IMR-90 (cell line): ENCODE data around the gene TMEM214. TPM values are rescaled to one million over a fixed set of nuclear protein-coding genes. Genes with fewer than 3 reads are reported as not detected.

Experiments used
- ATAC-seq: fragments of 200-7000 bp; cut with Tn5 transposase; 2 replicates; pipeline ENCODE4 v1.9.1; 2020; ENCODE audit warnings: low read depth, mild to moderate bottlenecking, moderate library complexity
- BruUV-seq: library from RNA; stranded (reverse); fragments of 400-500 nt; replicated peaks from 2 replicates; lab custom pipeline; 2021; lab: Mats Ljungman, UMichigan
- CTCF ChIA-PET: fragments of 300-600 bp; formaldehyde crosslinking; extraction: SDS; loops from one replicate; lab custom pipeline; 2021; ENCODE audit warnings: antibody characterized with exemption; lab: Yijun Ruan, JAX
- POLR2A ChIA-PET: fragments of 300-600 bp; sonication (Branson Sonifier 250); formaldehyde crosslinking; loops from one replicate; lab custom pipeline; 2022; ENCODE audit warnings: antibody characterized with exemption; ENCODE audit not compliant: unreplicated experiment; lab: Charles Lee
- DNase-seq: peaks from one replicate; pipeline ENCODE4 v3.0.0; 2013
- H2AFZ ChIP-seq: replicated peaks from 2 replicates; pipeline ENCODE3; 2013; ENCODE audit warnings: low read length, mild to moderate bottlenecking; ENCODE audit not compliant: poor library complexity
- H2AK5ac ChIP-seq: 2 replicates; pipeline ENCODE4 v1.6.1; 2013; ENCODE audit warnings: low read depth, low read length, inconsistent platforms
- H2AK9ac ChIP-seq: replicated peaks from 2 replicates; pipeline ENCODE3; 2013; ENCODE audit warnings: mild to moderate bottlenecking, low read depth, low read length, moderate library complexity; ENCODE audit not compliant: poor library complexity
- H2BK120ac ChIP-seq: 2 replicates; pipeline ENCODE4 v1.6.1; 2013; ENCODE audit warnings: low read depth, low read length, inconsistent platforms
- H2BK15ac ChIP-seq: 3 replicates; pipeline ENCODE4 v1.6.1; 2013; ENCODE audit warnings: low read depth, low read length, inconsistent platforms
- H2BK20ac ChIP-seq: 2 replicates; pipeline ENCODE4 v1.6.1; 2013; ENCODE audit warnings: low read depth, mild to moderate bottlenecking, inconsistent platforms, low read length, moderate library complexity
- H2BK5ac ChIP-seq: 2 replicates; pipeline ENCODE4 v1.6.1; 2013; ENCODE audit warnings: mild to moderate bottlenecking, low read depth, low read length, inconsistent platforms; ENCODE audit not compliant: poor library complexity, severe bottlenecking
- H3K14ac ChIP-seq: replicated peaks from 2 replicates; pipeline ENCODE4 v1.6.1; 2013; ENCODE audit warnings: low read depth, low read length, inconsistent platforms
- H3K18ac ChIP-seq: 2 replicates; pipeline ENCODE4 v1.6.1; 2013; ENCODE audit warnings: low read depth, low read length, control low read depth
- H3K23ac ChIP-seq: 2 replicates; pipeline ENCODE4 v1.6.1; 2013; ENCODE audit warnings: low read depth, low read length, inconsistent platforms
- H3K27ac ChIP-seq: 2 replicates; pipeline ENCODE4 v1.5.1; 2013; ENCODE audit warnings: mild to moderate bottlenecking, control low read depth, low read length; ENCODE audit not compliant: insufficient read depth
- H3K27me3 ChIP-seq: 2 replicates; pipeline ENCODE4 v1.6.1; 2013; ENCODE audit warnings: low read length; ENCODE audit not compliant: control insufficient read depth, insufficient read depth
- H3K36me3 ChIP-seq: 2 replicates; pipeline ENCODE4 v1.6.1; 2013; ENCODE audit warnings: low read length, mixed read lengths; ENCODE audit not compliant: control insufficient read depth, insufficient read depth
- H3K4ac ChIP-seq: 2 replicates; pipeline ENCODE4 v1.6.1; 2013; ENCODE audit warnings: low read depth, low read length, inconsistent platforms
- H3K4me1 ChIP-seq: 2 replicates; pipeline ENCODE4 v1.6.1; 2013; ENCODE audit warnings: low read length, mixed read lengths; ENCODE audit not compliant: control insufficient read depth, insufficient read depth
- H3K4me2 ChIP-seq: 2 replicates; pipeline ENCODE4 v1.6.1; 2013; ENCODE audit warnings: low read depth, mild to moderate bottlenecking, control low read depth, low read length, moderate library complexity
- H3K4me3 ChIP-seq: 2 replicates; pipeline ENCODE4 v1.5.1; 2013; ENCODE audit warnings: low read depth, mild to moderate bottlenecking, control low read depth, low read length, moderate library complexity; ENCODE audit not compliant: insufficient read depth
- H3K56ac ChIP-seq: 2 replicates; pipeline ENCODE4 v1.6.1; 2013; ENCODE audit warnings: low read length, inconsistent platforms; ENCODE audit not compliant: insufficient read depth; ENCODE audit errors: extremely low read depth
- H3K79me1 ChIP-seq, 2 experiments: 2 replicates each; pipeline ENCODE4 v1.6.1; 2013; ENCODE audit warnings: low read length in 2 of 2, inconsistent platforms in 1 of 2, low read depth in 1 of 2
- H3K9ac ChIP-seq: 2 replicates; pipeline ENCODE4 v1.6.1; 2013; ENCODE audit warnings: low read depth, low read length, control low read depth
- H3K9me1 ChIP-seq: 2 replicates; pipeline ENCODE4 v1.6.1; 2013; ENCODE audit warnings: low read length, inconsistent platforms; ENCODE audit not compliant: insufficient read depth
- H3K9me3 ChIP-seq: 2 replicates; pipeline ENCODE4 v1.6.1; 2013; ENCODE audit warnings: low read length; ENCODE audit not compliant: control insufficient read depth, insufficient read depth
- H4K20me1 ChIP-seq: 2 replicates; pipeline ENCODE4 v1.6.1; 2013; ENCODE audit warnings: low read length, inconsistent platforms; ENCODE audit not compliant: insufficient read depth
- H4K5ac ChIP-seq: 2 replicates; pipeline ENCODE4 v1.6.1; 2013; ENCODE audit warnings: mild to moderate bottlenecking, low read depth, low read length, control low read depth
- H4K8ac ChIP-seq, 2 experiments: 2 replicates each; pipeline ENCODE4 v1.6.1; 2013; ENCODE audit warnings: low read depth in 2 of 2, low read length in 2 of 2, control low read depth in 1 of 2, inconsistent platforms in 1 of 2
- H4K91ac ChIP-seq: 2 replicates; pipeline ENCODE4 v1.6.1; 2013; ENCODE audit warnings: low read depth, low read length, inconsistent platforms; ENCODE audit not compliant: insufficient read depth
- CEBPB ChIP-seq: IDR thresholded peaks from 2 replicates; pipeline ENCODE4 v1.6.1; 2012; ENCODE audit warnings: low read depth, low read length, improper control_type of control experiment
- CTCF ChIP-seq: conservative IDR thresholded peaks from 2 replicates; pipeline ENCODE4 v1.5.1; 2012; ENCODE audit warnings: mild to moderate bottlenecking, low read depth, low read length, improper control_type of control experiment
- FOS ChIP-seq: fragments of 150-350 bp; IDR thresholded peaks from 2 replicates; pipeline ENCODE4 v1.6.1; 2016; ENCODE audit warnings: low read depth, low read length
- MAFK ChIP-seq: IDR thresholded peaks from 2 replicates; pipeline ENCODE4 v1.6.1; 2012; ENCODE audit warnings: low read depth, low read length, improper control_type of control experiment
- MAZ ChIP-seq: IDR thresholded peaks from 2 replicates; pipeline ENCODE4 v1.6.1; 2012; ENCODE audit warnings: low read depth, mild to moderate bottlenecking, low read length, improper control_type of control experiment, moderate library complexity, borderline replicate concordance
- NFE2L2 ChIP-seq: fragments of 150-350 bp; IDR thresholded peaks from 2 replicates; pipeline ENCODE4 v1.6.1; 2016; ENCODE audit warnings: low read depth, mild to moderate bottlenecking, low read length
- POLR2A ChIP-seq: IDR thresholded peaks from 2 replicates; pipeline ENCODE4 v1.6.1; 2012; ENCODE audit warnings: mild to moderate bottlenecking, low read depth, low read length
- RAD21 ChIP-seq: IDR thresholded peaks from 2 replicates; pipeline ENCODE4 v1.6.1; 2012; ENCODE audit warnings: low read length, improper control_type of control experiment
- RCOR1 ChIP-seq: IDR thresholded peaks from 2 replicates; pipeline ENCODE4 v1.6.1; 2012; ENCODE audit warnings: mild to moderate bottlenecking, low read length, improper control_type of control experiment; ENCODE audit not compliant: insufficient replicate concordance
- RFX5 ChIP-seq: IDR thresholded peaks from 2 replicates; pipeline ENCODE4 v1.8.0; 2012; ENCODE audit warnings: low read depth, mild to moderate bottlenecking, low read length, moderate library complexity
- SMC3 ChIP-seq: fragments of 150-350 bp; IDR thresholded peaks from 2 replicates; pipeline ENCODE4 v1.6.1; 2016; ENCODE audit warnings: low read depth, mild to moderate bottlenecking, antibody characterized with exemption, low read length, moderate library complexity
- USF2 ChIP-seq: fragments of 150-350 bp; IDR thresholded peaks from 2 replicates; pipeline ENCODE4 v1.6.1; 2017; ENCODE audit warnings: mild to moderate bottlenecking, antibody characterized with exemption, low read length, low read depth
- WGBS, 2 experiments: methylation state at CpG; one replicate each; pipeline versions ENCODE4 v1.1.5 to v1.1.7; 2013; ENCODE audit warnings: missing lambda C conversion rate in 2 of 2; ENCODE audit not compliant: insufficient read length in 1 of 2; ENCODE audit errors: extremely low coverage in 2 of 2; 5-methylcytosine and 5-hydroxymethylcytosine counted together
- dilution Hi-C: fragments of 300-500 bp; cut with HindIII; formaldehyde crosslinking; loops from one replicate; pipeline ENCODE4 v1.14.3; 2018; ENCODE audit warnings: low sequenced_read_pairs; ENCODE audit not compliant: unreplicated experiment
- in situ Hi-C: fragments of 300-500 bp; cut with MboI; formaldehyde crosslinking; loops from 3 replicates; pipeline ENCODE4 v1.14.3; 2019; ENCODE audit warnings: low sequenced_read_pairs, inconsistent platforms, mixed read lengths
- intact Hi-C: fragments of 100-400 bp; cut with micrococcal nuclease; formaldehyde crosslinking; loops from 2 replicates; pipeline ENCODE4 v1.10.0; 2022
- polyA plus RNA-seq, 3 experiments: library from polyadenylated mRNA; depleted of rRNA; stranded (reverse); fragments of >200 nt; gene quantifications; 2 replicates each; pipeline ENCODE4 v1.2.3, GENCODE V29; 2012; ENCODE audit warnings: low replicate concordance in 1 of 3
- total RNA-seq: library from RNA; depleted of rRNA; stranded (reverse); fragments of >200 nt; gene quantifications from 2 replicates; pipeline ENCODE4 v1.2.3, GENCODE V29; 2012
- TF ChIP-seq, protein P1 (sequence below): fragments of 150-350 bp; IDR thresholded peaks from 2 replicates; pipeline ENCODE4 v1.6.1; 2016; ENCODE audit warnings: low read depth, mild to moderate bottlenecking, low read length, moderate library complexity, borderline replicate concordance

Gene TMEM214
- total and polyA plus RNA-seq, 2 of the 4 experiments (the other 2 are of a cell fraction): 32.1 to 121 TPM

GRCh38 chr2:27074738-27075565 is 42.2 kb downstream of the TMEM214 start:
- Histone ChIP-seq H4K91ac (peak overlapping the region; percentile 59), H4K20me1 (no peaks in the 10 kb centered on the region), H3K18ac (peak overlapping the region; percentile 11; the same call in 1 of the 2 replicates), H2AK9ac (peak overlapping the region; percentile 44), H3K4ac (peak overlapping the region; percentile 76), H3K56ac (no peak overlapping the region), H3K79me1 (peaks cover 6 to 33% of the 10 kb centered on the region in 2 experiments), H3K9me3 (no peaks in the 10 kb centered on the region), H2BK120ac (peak overlapping the region; percentile 72), H3K14ac (peak overlapping the region; percentile 50; the same call in 1 of the 2 replicates), H3K4me1 (peaks cover 30% of the 10 kb centered on the region), H3K23ac (peak overlapping the region; percentile 61; the same call in 1 of the 2 replicates), H2AK5ac (peak overlapping the region; percentile 85; the same call in 1 of the 2 replicates), H2BK5ac (no peak overlapping the region), H2BK20ac (peak overlapping the region; percentile 68; the same call in 1 of the 2 replicates), H4K5ac (peak overlapping the region; percentile 3), H3K9ac (peak overlapping the region; percentile 18; the same call in 1 of the 2 replicates), H3K27ac (peak overlapping the region; percentile 31; the same call in 1 of the 2 replicates), H3K27me3 (no peaks in the 10 kb centered on the region), H3K36me3 (peaks cover 2% of the 10 kb centered on the region), H3K9me1 (peaks cover 12% of the 10 kb centered on the region; the same call in 1 of the 2 replicates), H4K8ac (peak overlapping the region in 1 of 2 experiments; percentile 30; a peak in 1 of 4 replicates), H3K4me3 (no peak overlapping the region), H3K4me2 (no peak overlapping the region), H2BK15ac (peak overlapping the region; percentile 19; the same call in 1 of the 3 replicates), H2AFZ (peak overlapping the region; percentile 35)
- intact Hi-C loops (loop anchor here (5.0 kb wide), 1 partner anchor 113 kb away; no protein-coding TSS in a partner anchor), dilution Hi-C loops (no loop called here), in situ Hi-C loops (no loop called here)
- 20% methylated on average over 2 of the region's 4 CpGs; no CpG with 5 or more reads in 1 of the 2 experiments for WGBS, 2 experiments
- POLR2A ChIA-PET: no interaction called here
- BruUV-seq: no TSS peak
- CTCF ChIA-PET: no interaction called here
- ATAC-seq (no peak), DNase-seq (peak; percentile 26)
- TF ChIP-seq RAD21: no peak
- TF ChIP-seq MAZ: no peak
- no peak for TF ChIP-seq CEBPB
- TF ChIP-seq POLR2A: no peak
- no peak for TF ChIP-seq SMC3
- TF ChIP-seq, protein P1, sequence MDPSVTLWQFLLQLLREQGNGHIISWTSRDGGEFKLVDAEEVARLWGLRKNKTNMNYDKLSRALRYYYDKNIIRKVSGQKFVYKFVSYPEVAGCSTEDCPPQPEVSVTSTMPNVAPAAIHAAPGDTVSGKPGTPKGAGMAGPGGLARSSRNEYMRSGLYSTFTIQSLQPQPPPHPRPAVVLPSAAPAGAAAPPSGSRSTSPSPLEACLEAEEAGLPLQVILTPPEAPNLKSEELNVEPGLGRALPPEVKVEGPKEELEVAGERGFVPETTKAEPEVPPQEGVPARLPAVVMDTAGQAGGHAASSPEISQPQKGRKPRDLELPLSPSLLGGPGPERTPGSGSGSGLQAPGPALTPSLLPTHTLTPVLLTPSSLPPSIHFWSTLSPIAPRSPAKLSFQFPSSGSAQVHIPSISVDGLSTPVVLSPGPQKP: no peak
- no peak for TF ChIP-seq RCOR1
- TF ChIP-seq CTCF: no peak
- no peak for TF ChIP-seq FOS
- TF ChIP-seq NFE2L2: no peak
- no peak for TF ChIP-seq RFX5
- no peak for TF ChIP-seq MAFK
- no peak for TF ChIP-seq USF2
